Activated T-helper 17 cell treated with anti-CD3 and anti-CD28 coated beads, Interleukin-2, amount 50 U/mL, for 72 hours (primary cell): ENCODE results near the gene FREM2. TPM values are rescaled to one million over a fixed set of nuclear protein-coding genes. Genes with fewer than 3 reads are reported as not detected.
A peak's percentile ranks its signal among the peaks of the same experiment; 100 is the strongest.

ENCODE experiments used
- ATAC-seq: fragments of 150-1000 bp; cut with Tn5 transposase; replicated peaks from 2 replicates; pipeline ENCODE4 v1.10.0; 2021; ENCODE audit warnings: mild to moderate bottlenecking, moderate library complexity
- H3K27ac Mint-ChIP-seq: one replicate; pipeline ENCODE4 v1.8.0; 2022; ENCODE audit warnings: mixed read lengths
- H3K27me3 Mint-ChIP-seq: one replicate; pipeline ENCODE4 v1.8.0; 2022; ENCODE audit warnings: mixed read lengths
- H3K36me3 Mint-ChIP-seq: one replicate; pipeline ENCODE4 v1.8.0; 2022; ENCODE audit warnings: low read depth, mild to moderate bottlenecking, mixed read lengths
- H3K4me1 Mint-ChIP-seq: one replicate; pipeline ENCODE4 v1.8.0; 2022; ENCODE audit warnings: mixed read lengths
- H3K4me3 Mint-ChIP-seq: one replicate; pipeline ENCODE4 v1.8.0; 2022; ENCODE audit warnings: mild to moderate bottlenecking, mixed read lengths
- H3K9me3 Mint-ChIP-seq: one replicate; pipeline ENCODE4 v1.8.0; 2022; ENCODE audit warnings: mixed read lengths
- total RNA-seq, 2 donors: library from RNA; stranded (reverse); gene quantifications; one replicate each; pipeline ENCODE4 v1.2.3, GENCODE V29; 2022

FREM2 gene
- total RNA-seq, 2 donors from 2014 or later, result not detected

GRCh38 chr13:38814331-38814730 lies 127.5 kb downstream of the FREM2 start:
- no peaks in the 10 kb centered on the region for H3K4me1 Mint-ChIP-seq
- H3K4me3 Mint-ChIP-seq, result no peak overlapping the region
- no peak for ATAC-seq

DNA sequence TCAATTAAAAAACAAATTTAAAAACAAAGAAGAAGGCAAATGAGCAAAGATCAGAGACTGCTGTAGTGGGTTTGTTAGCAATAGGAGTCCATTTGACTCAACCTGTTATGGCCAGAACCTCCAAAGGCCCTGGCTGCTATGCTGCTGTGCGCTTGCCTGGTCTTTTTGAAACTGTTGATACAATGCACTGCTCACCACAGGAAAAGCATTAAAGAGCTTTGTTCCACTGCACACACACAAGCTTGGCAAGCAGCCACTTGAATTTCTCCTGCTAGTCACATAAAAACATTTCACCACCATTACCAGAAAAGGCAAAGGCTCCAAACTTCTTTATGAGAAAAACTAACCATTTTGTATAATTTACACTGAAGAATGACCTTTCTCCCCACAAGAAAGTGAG lies 132.2 kb downstream of the FREM2 start:
- peaks cover 4% of the 10 kb centered on the region for H3K9me3 Mint-ChIP-seq
- H3K27me3 Mint-ChIP-seq, result peaks cover 3% of the 10 kb centered on the region
- no peak for ATAC-seq
- H3K4me1 Mint-ChIP-seq, result no peaks in the 10 kb centered on the region
- no peak overlapping the region for H3K4me3 Mint-ChIP-seq
- no peaks in the 10 kb centered on the region for H3K36me3 Mint-ChIP-seq
- no peak overlapping the region for H3K27ac Mint-ChIP-seq

More at GRCh38 chr13:38814331-38814730, 127.5 kb downstream of the FREM2 start:
- no peak overlapping the region for H3K27ac Mint-ChIP-seq
- H3K36me3 Mint-ChIP-seq, result no peaks in the 10 kb centered on the region
- peaks cover 26% of the 10 kb centered on the region for H3K9me3 Mint-ChIP-seq
- peaks cover 3% of the 10 kb centered on the region for H3K27me3 Mint-ChIP-seq

DNA sequence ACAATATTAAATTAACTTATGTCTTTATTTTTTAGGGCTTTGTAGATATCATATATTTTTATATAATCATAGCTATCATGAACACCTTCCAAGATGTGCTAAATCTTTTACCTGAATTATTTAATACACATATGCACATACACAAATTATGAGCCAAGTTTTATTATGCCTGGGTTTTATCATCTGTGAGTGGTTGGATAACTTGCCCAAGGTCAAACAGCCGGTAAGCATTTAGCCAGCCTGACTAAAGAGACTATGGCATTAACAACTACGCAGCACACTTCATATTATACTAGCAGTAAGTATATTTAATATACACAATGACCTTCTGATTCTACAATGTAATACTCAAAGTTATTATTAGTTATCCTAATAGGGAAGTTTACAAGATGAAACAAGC lies 132.7 kb downstream of the FREM2 start:
- H3K27ac Mint-ChIP-seq, result no peak overlapping the region
- no peaks in the 10 kb centered on the region for H3K9me3 Mint-ChIP-seq
- H3K36me3 Mint-ChIP-seq, result no peaks in the 10 kb centered on the region
- ATAC-seq, result no peak
- no peak overlapping the region for H3K4me3 Mint-ChIP-seq
- no peaks in the 10 kb centered on the region for H3K4me1 Mint-ChIP-seq
- H3K27me3 Mint-ChIP-seq, result peaks cover 3% of the 10 kb centered on the region

DNA sequence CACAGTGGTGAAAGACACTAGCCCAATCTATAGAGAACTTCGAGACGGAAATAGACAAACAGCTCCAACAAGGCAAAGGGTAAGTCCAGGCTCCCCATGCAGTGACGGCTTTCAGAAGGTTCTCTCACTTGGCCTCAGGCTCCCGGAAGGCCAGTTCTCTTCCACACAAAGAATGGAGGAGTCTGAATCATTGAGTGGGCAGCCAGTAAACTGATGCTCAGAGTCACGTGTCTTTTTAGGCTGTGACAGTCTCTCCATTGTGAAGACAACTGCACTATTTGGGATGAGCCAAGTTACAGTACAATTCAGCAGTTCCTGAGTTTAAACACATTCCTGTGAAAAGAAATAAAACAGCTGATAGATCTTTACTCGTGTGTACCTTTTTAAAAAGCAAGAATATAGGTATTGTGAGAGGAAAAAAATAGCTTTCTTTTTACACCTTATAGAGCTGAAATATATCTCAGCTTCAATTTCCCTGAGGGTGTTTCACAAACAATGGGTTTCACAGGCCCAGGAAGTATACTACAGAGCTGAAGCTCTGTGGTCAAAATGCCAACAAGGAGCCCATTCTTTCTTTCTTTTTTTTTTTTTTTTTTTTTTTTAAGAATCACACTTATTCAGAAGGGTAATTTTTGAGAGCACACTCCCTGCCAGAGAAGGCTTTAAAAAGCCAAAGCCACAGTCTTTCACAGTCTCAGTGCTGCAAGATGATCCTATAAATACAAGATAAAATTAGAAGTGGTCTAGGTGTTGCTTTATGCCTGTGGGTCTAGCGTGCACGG lies 135.1 kb downstream of the FREM2 start:
- Mint-ChIP-seq H3K9me3 (no peaks in the 10 kb centered on the region), H3K4me1 (no peaks in the 10 kb centered on the region), H3K36me3 (no peaks in the 10 kb centered on the region), H3K27ac (no peak overlapping the region), H3K4me3 (no peak overlapping the region), H3K27me3 (peaks cover 3% of the 10 kb centered on the region)
- no peak for ATAC-seq

GRCh38 chr13:38824342-38824741 lies 137.5 kb downstream of the FREM2 start:
- Mint-ChIP-seq H3K27ac (no peak overlapping the region), H3K4me1 (no peaks in the 10 kb centered on the region), H3K27me3 (peaks cover 3% of the 10 kb centered on the region), H3K4me3 (no peak overlapping the region), H3K9me3 (no peaks in the 10 kb centered on the region), H3K36me3 (no peaks in the 10 kb centered on the region)
- ATAC-seq, result peak; percentile 87

DNA sequence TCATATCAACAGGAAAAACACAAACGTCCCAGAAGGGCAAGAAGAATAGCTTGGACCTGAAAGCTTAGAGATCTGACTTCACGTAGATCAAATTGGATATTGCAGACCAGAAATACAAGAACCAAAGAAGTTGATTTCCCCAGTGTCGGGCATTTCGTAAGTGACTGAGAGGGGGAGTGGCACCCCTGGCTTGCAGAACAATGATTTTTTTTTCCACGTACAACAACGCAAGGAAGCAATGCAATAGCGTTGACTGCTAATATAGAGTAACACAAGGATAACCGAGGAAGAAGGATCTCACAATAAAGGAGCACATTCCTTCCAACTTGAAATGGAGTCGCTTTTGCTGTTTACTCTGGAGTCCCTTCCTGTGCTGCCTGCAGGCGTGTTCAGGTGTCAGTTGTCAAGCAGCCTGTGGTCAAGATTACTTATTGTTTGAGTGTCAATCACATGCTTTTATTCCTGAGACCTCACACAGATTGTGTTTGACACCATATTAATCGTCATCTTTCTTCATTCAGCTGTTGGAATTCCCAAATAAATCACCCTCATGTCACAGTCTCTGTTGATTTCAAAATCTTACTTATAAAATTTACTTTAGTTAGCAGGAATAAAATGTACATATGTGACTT lies 139.4 kb downstream of the FREM2 start:
- Mint-ChIP-seq H3K27ac (no peak overlapping the region), H3K4me1 (no peaks in the 10 kb centered on the region), H3K36me3 (no peaks in the 10 kb centered on the region), H3K9me3 (no peaks in the 10 kb centered on the region), H3K27me3 (peaks cover 3% of the 10 kb centered on the region), H3K4me3 (no peak overlapping the region)
- ATAC-seq, result no peak

DNA sequence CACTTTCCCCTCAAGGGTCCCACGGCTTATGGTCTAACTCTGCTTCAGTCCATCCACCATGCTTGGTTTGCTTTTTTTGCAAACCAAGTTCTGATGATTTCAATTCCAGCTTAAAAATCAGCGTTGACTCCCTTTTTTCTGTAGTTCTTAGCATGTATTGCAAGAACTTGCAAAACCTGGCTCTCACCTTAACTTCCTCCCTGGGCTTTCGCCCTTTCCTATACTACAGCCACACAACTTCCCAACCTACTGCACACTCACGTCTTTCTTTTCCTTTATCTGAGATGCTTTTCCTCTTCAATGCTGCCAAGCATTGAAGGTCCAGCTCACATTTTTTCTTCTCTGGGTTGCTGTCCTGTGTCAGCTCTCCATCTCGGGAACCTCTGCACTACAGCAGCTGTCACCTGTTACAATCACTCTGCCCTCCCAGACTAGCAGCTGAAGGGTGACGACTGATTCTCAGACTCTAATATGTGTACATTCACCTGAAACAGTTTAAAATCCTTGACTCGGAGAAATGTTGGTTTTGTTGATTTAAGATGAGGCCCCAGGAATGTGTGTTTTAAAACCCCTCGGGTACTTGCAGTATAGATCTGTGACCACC lies 143.7 kb downstream of the FREM2 start:
- H3K36me3 Mint-ChIP-seq, result no peaks in the 10 kb centered on the region
- H3K4me3 Mint-ChIP-seq, result no peak overlapping the region
- H3K27me3 Mint-ChIP-seq, result peaks cover 3% of the 10 kb centered on the region
- H3K27ac Mint-ChIP-seq, result no peak overlapping the region
- no peaks in the 10 kb centered on the region for H3K9me3 Mint-ChIP-seq
- no peak for ATAC-seq
- no peaks in the 10 kb centered on the region for H3K4me1 Mint-ChIP-seq

DNA sequence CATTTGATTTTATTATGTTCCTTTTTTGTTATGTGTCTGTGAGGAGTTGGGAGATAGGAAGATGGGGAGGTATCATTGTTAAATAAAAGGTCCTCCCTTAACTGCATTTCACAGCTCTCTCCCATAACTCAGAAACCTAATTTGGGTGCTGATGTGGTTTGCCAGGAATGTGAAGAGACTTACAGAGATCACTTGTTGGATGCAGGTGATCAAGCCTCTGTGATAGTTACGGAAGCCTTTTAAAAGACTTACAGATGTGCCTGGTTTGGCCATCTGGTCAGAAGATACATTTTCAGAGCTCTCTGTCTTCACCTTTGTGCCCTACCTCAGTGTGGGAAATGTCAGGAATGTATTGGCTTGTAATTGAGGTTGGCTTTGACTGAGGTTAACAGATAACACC lies 157.7 kb downstream of the FREM2 start:
- no peaks in the 10 kb centered on the region for H3K36me3 Mint-ChIP-seq
- ATAC-seq, result no peak

DNA sequence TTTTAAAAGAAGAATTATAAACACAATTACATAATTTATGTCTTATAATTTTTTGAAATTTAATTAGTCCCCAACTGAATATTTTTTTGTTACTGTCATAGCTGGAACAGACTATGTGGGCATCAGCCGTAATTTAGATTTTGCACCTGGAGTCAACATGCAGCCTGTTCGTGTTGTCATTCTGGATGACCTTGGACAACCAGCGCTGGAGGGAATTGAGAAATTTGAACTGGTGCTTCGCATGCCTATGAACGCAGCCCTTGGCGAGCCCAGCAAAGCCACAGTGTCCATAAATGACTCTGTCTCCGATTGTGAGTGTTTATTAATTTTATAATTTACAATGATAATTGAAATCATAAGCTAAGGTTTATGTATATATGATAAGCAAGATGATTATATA lies 161.5 kb downstream of the FREM2 start:
- H3K27me3 Mint-ChIP-seq, result peaks cover 13% of the 10 kb centered on the region
- no peak for ATAC-seq
- H3K4me1 Mint-ChIP-seq, result no peaks in the 10 kb centered on the region
- no peak overlapping the region for H3K4me3 Mint-ChIP-seq
- no peaks in the 10 kb centered on the region for H3K36me3 Mint-ChIP-seq
- no peak overlapping the region for H3K27ac Mint-ChIP-seq
- H3K9me3 Mint-ChIP-seq, result no peaks in the 10 kb centered on the region

More for the DNA sequence above, 157.7 kb downstream of the FREM2 start:
- H3K4me1 Mint-ChIP-seq, result no peaks in the 10 kb centered on the region
- H3K27ac Mint-ChIP-seq, result no peak overlapping the region
- H3K9me3 Mint-ChIP-seq, result no peaks in the 10 kb centered on the region
- H3K27me3 Mint-ChIP-seq, result peaks cover 13% of the 10 kb centered on the region
- no peak overlapping the region for H3K4me3 Mint-ChIP-seq

DNA sequence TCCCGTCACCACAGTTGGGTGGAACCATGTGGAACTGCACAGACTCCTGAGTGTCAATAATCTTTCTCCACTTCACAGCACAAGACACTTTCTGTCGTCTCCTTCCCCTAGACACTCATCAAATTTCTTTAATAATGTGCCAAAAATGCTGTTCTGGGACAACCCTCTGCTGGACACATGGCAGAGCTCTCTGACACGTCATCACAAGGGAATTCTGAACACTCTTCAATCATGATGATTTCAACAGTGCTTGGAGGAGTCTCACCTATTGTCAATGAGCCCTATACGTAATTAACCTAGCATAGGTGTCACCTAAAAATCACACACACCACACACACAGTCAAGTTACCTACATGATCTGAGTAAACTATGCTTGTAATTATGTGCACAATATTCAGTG lies 162.4 kb downstream of the FREM2 start:
- ATAC-seq, result no peak
- H3K4me3 Mint-ChIP-seq, result no peak overlapping the region
- no peaks in the 10 kb centered on the region for H3K36me3 Mint-ChIP-seq
- H3K27ac Mint-ChIP-seq, result no peak overlapping the region
- peaks cover 9% of the 10 kb centered on the region for H3K27me3 Mint-ChIP-seq
- no peaks in the 10 kb centered on the region for H3K9me3 Mint-ChIP-seq
- no peaks in the 10 kb centered on the region for H3K4me1 Mint-ChIP-seq

- peaks cover 8% of the 10 kb centered on the region for H3K27me3 Mint-ChIP-seq
- no peak for ATAC-seq
- no peak overlapping the region for H3K4me3 Mint-ChIP-seq
- no peaks in the 10 kb centered on the region for H3K36me3 Mint-ChIP-seq
- H3K4me1 Mint-ChIP-seq, result no peaks in the 10 kb centered on the region
- no peaks in the 10 kb centered on the region for H3K9me3 Mint-ChIP-seq
- no peak overlapping the region for H3K27ac Mint-ChIP-seq
Measured at GRCh38 chr13:38850868-38851626, 164.2 kb downstream of the FREM2 start.

DNA sequence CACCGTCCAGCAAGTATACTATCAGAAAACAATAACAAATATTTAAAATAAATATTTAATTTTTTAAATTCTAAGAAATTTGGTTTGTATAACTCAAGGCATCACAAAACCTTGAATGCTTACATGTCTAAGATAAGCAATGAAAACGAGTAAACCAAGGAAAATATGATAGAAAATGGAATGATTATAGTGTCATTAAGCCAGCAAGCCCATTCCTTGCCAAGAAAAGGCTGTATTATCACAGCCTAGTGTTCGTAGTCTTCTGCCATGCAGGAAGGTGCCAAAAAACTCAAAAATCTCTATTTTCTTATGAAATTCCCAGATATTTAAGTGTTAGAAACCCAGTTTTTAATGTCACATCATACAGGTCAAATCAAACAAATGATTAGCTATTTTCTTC lies 167.3 kb downstream of the FREM2 start:
- Mint-ChIP-seq H3K36me3 (no peaks in the 10 kb centered on the region), H3K9me3 (no peaks in the 10 kb centered on the region), H3K27me3 (peaks cover 3% of the 10 kb centered on the region), H3K27ac (no peak overlapping the region), H3K4me1 (no peaks in the 10 kb centered on the region), H3K4me3 (no peak overlapping the region)
- no peak for ATAC-seq

- Mint-ChIP-seq H3K27ac (no peak overlapping the region), H3K27me3 (peaks cover 3% of the 10 kb centered on the region), H3K4me1 (no peaks in the 10 kb centered on the region), H3K9me3 (no peaks in the 10 kb centered on the region), H3K36me3 (no peaks in the 10 kb centered on the region), H3K4me3 (no peak overlapping the region)
- peak; percentile 16 for ATAC-seq
Measured at GRCh38 chr13:38856065-38856464, 169.2 kb downstream of the FREM2 start.

DNA sequence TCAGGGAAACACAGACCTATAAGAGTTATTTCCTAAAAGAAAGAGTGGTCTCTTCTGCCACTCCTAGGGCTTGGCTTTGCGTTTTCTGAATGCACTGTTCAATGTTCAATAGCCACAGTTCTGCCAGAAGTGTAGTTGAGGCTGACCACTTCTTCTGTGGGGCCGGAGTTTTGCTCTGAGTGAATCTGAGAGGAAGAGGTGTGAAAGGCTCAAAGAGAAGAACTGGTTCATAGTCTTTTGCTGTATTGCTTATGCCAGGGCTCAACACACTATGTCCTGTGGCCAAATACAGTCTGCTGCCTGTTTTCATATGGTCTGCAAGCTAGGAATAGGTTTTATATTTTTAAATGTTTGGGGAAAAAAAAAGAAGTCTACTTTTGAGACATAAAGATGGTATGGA lies 175.6 kb downstream of the FREM2 start:
- no peaks in the 10 kb centered on the region for H3K9me3 Mint-ChIP-seq
- no peaks in the 10 kb centered on the region for H3K36me3 Mint-ChIP-seq
- H3K27ac Mint-ChIP-seq, result no peak overlapping the region
- peaks cover 6% of the 10 kb centered on the region for H3K27me3 Mint-ChIP-seq
- H3K4me3 Mint-ChIP-seq, result no peak overlapping the region
- no peak for ATAC-seq
- H3K4me1 Mint-ChIP-seq, result no peaks in the 10 kb centered on the region
